Ovary (tissue), 9 donors: Measurements from ENCODE around the gene DAPK1. TPM values are rescaled to one million over a fixed set of nuclear protein-coding genes. Genes with fewer than 3 reads are reported as not detected.

Experiments
- DNase-seq, 5 donors: peaks; one replicate each; pipeline ENCODE4 v3.0.0-alpha.2; 2019 to 2020
- H3K27ac ChIP-seq, 2 donors: fragments of 200-600 bp; one replicate each; pipeline versions ENCODE4 v1.5.1 to v1.8.0; 2019 to 2022
- H3K27me3 ChIP-seq: fragments of 200-600 bp; one replicate; pipeline ENCODE4 v1.8.0; 2022
- H3K36me3 ChIP-seq: fragments of 200-600 bp; sonication (generic); one replicate; pipeline ENCODE4 v1.5.1; 2019
- H3K4me1 ChIP-seq: one replicate; pipeline ENCODE4 v1.8.1; 2013; ENCODE audit warnings: mild to moderate bottlenecking, moderate library complexity; ENCODE audit not compliant: insufficient read depth
- H3K4me3 ChIP-seq: fragments of 200-600 bp; sonication (generic); one replicate; pipeline ENCODE4 v1.5.1; 2017
- H3K9me3 ChIP-seq, 2 donors: fragments of 200-600 bp in 1 of 2; sonication (generic) in 1 of 2; one replicate each; pipeline versions ENCODE4 v1.5.1 to v1.8.1; 2013 to 2019; ENCODE audit warnings: mild to moderate bottlenecking in 1 of 2, moderate library complexity in 1 of 2
- EP300 ChIP-seq: sonication (generic); formaldehyde crosslinking; IDR thresholded peaks from one replicate; pipeline ENCODE4 v1.6.1; 2017; ENCODE audit warnings: antibody characterized with exemption
- POLR2A ChIP-seq: fragments of 450-650 bp; IDR thresholded peaks from one replicate; pipeline ENCODE4 v1.6.1; 2017; ENCODE audit warnings: antibody characterized with exemption, mild to moderate bottlenecking, moderate library complexity
- WGBS, 3 donors: extraction: QIAGEN DNeasy Blood & Tissue Kit in 1 of 3; methylation state at CpG; one replicate each; pipeline versions ENCODE4 v1.1.5 to v1.1.7; 2013 to 2017; 5-methylcytosine and 5-hydroxymethylcytosine counted together
- intact Hi-C, 4 donors: fragments of 100-400 bp; cut with DNase I; formaldehyde crosslinking; loops; one replicate each; pipeline versions ENCODE4 v1.11.0 to v1.15.1; 2022 to 2023
- polyA plus RNA-seq, 2 donors: library from polyadenylated mRNA; stranded (reverse); fragments of 200-250 nt in 1 of 2; fragments of 350-450 nt in 1 of 2; fragmentation: Illumina TruSeq in 1 of 2; extraction: RNeasy Lipid Tissue Mini Kit (QIAGEN cat#74804) in 1 of 2; gene quantifications; one replicate each; pipeline ENCODE4 v1.2.3, GENCODE V29; 2013 to 2014
- total RNA-seq, 7 donors: library from RNA; depleted of rRNA in 2 of 7; stranded (reverse); fragments of >200 nt in 2 of 7; fragmentation: NEBNext Ultra II Directional in 3 of 7; extraction: Animal tissue kit (Norgen Biotek cat#: 25700) in 3 of 7; gene quantifications; one replicate each; pipeline versions ENCODE4 v1.1.0 to v1.2.4, GENCODE V29; 2016 to 2023
- TF ChIP-seq, protein P1 (sequence below), 3 donors: fragments of 450-650 bp in 2 of 3; fragments of 200-600 bp in 1 of 3; IDR thresholded peaks; one replicate each; pipeline versions ENCODE4 v1.5.1 to v1.8.0; 2016 to 2022; ENCODE audit warnings: antibody characterized with exemption in 3 of 3, mild to moderate bottlenecking in 1 of 3
- donor health status: DM: no; HTN: no; CAD: no; lungs with moderate emphysema.
- donor health status: DM: no; HTN: no; CAD: no.
- donor health status: Bipolar disorder and iron deficiency.
- donor health status: DM: yes; HTN: yes; CAD: no.
- donor health status: DM: no; HTN: no; CAD: no.
- donor health status: DM: yes; HTN: yes; CAD: no.

DAPK1 gene
- total and polyA plus RNA-seq, 9 donors, result 39.3 to 133 (median 89.6) TPM

GRCh38 chr9:87672586-87672985 lies 174.9 kb downstream of the DAPK1 start:
- no peak for DNase-seq
- intact Hi-C loops, result loop anchor here in 2 of 4 donors (10.0 kb wide), 1 partner anchor 142 kb away; no protein-coding TSS in a partner anchor
- H3K36me3 ChIP-seq, result no peaks in the 10 kb centered on the region

DNA sequence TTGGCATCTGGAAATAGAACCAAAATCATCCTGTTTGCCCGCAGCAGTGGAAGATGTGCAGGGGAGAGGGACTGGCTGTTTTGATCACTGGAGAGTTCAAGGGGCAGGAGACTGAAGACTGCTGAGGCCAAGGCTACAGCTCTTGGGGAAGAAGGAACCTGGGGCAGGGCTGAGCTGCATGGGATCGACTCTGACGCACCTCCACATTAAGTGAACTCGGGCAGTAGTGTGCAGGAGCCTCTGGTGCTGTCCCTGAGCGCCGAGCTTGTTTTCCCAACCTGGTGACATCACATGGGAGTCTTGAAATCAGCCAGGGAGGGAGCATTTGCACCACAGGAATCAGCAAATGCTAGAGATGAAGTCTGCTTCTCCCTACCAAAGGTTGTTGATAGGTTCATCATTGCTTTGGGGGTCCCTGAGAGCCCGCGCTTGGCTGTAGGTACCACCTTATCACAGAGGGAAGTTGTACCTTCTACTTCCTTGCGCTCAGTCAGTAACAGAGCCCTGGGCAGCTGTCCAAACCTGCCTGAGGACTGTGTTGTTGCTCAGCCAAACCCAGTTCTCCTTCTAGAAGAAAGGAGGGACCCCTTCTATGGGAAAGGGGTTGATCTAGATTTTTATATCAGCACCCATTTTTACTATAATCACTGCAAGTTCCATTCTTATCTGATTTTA lies 175.9 kb downstream of the DAPK1 start:
- Histone ChIP-seq H3K9me3 (no peaks in the 10 kb centered on the region), H3K4me3 (no peak overlapping the region), H3K27ac (no peak overlapping the region), H3K4me1 (peaks cover 1% of the 10 kb centered on the region), H3K36me3 (no peaks in the 10 kb centered on the region), H3K27me3 (no peaks in the 10 kb centered on the region)
- 92 to 94% (median 93%) methylated on average over 9 of the region's 9 CpGs for WGBS, 3 donors
- intact Hi-C loops, result loop anchor here in 2 of 4 donors (10.0 kb wide), 1 partner anchor 141 kb away; no protein-coding TSS in a partner anchor
- DNase-seq, result no peak
- TF ChIP-seq EP300 (no peak), POLR2A (no peak)
- TF ChIP-seq, protein P1, sequence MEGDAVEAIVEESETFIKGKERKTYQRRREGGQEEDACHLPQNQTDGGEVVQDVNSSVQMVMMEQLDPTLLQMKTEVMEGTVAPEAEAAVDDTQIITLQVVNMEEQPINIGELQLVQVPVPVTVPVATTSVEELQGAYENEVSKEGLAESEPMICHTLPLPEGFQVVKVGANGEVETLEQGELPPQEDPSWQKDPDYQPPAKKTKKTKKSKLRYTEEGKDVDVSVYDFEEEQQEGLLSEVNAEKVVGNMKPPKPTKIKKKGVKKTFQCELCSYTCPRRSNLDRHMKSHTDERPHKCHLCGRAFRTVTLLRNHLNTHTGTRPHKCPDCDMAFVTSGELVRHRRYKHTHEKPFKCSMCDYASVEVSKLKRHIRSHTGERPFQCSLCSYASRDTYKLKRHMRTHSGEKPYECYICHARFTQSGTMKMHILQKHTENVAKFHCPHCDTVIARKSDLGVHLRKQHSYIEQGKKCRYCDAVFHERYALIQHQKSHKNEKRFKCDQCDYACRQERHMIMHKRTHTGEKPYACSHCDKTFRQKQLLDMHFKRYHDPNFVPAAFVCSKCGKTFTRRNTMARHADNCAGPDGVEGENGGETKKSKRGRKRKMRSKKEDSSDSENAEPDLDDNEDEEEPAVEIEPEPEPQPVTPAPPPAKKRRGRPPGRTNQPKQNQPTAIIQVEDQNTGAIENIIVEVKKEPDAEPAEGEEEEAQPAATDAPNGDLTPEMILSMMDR (IDR thresholded peaks at IDR 0.05), result no peak

More at GRCh38 chr9:87672586-87672985, 174.9 kb downstream of the DAPK1 start:
- TF ChIP-seq POLR2A, result no peak
- TF ChIP-seq EP300, result no peak
- TF ChIP-seq, protein P1 (IDR thresholded peaks at IDR 0.05), result no peak
- no peaks in the 10 kb centered on the region for H3K9me3 ChIP-seq
- peaks cover 1% of the 10 kb centered on the region for H3K4me1 ChIP-seq
- no peak overlapping the region for H3K27ac ChIP-seq
- 92 to 93% (median 92%) methylated on average over 8 of the region's 8 CpGs for WGBS, 3 donors
- H3K27me3 ChIP-seq, result no peaks in the 10 kb centered on the region
- H3K4me3 ChIP-seq, result no peak overlapping the region

- Histone ChIP-seq H3K36me3 (no peaks in the 10 kb centered on the region), H3K4me1 (peaks cover 1% of the 10 kb centered on the region), H3K27me3 (no peaks in the 10 kb centered on the region), H3K27ac (no peak overlapping the region), H3K9me3 (no peaks in the 10 kb centered on the region), H3K4me3 (no peak overlapping the region)
- no peak for DNase-seq
- intact Hi-C loops, result loop anchor here in 2 of 4 donors (10.0 kb wide), 1 partner anchor 140 kb away; no protein-coding TSS in a partner anchor
- no peak for TF ChIP-seq POLR2A
- TF ChIP-seq, protein P1 (IDR thresholded peaks at IDR 0.05), result no peak
- TF ChIP-seq EP300, result no peak
- 12 to 47% (median 18%) methylated on average over 6 of the region's 6 CpGs for WGBS, 3 donors
These were observed 177.1 kb downstream of the DAPK1 start for GRCh38 chr9:87674565-87675299.

DNA sequence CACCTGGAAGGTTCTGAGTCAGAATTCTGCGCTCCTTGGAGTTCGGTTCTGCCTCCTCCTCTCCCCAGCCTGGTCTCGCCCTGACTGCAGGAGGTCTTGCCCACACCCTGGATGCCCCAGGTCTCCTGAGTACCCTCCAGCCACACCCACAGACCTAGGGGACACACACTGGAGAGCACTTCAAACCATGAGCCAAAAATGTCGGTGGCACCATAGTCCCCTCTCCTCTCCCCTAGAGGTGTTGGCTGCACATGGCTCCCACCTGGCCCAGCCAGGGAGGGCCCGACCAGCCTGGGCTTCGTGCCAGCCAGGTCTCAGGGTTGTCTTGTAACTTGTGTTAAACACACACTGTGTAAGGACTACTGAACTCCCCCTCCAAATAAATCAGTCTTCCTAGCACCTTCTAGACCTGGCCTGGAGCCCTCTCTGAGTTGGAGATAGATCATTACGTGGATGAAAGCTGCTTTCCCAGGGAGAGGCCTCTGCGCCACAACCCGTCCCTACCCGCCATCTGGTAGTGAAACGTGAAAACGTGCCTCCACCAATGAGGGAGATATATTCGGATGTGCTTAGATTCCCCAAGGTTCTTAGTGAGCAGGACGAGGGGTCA lies 178.3 kb downstream of the DAPK1 start:
- no peak for TF ChIP-seq POLR2A
- TF ChIP-seq, protein P1 (IDR thresholded peaks at IDR 0.05), result no peak
- no peak for TF ChIP-seq EP300
- H3K27me3 ChIP-seq, result no peaks in the 10 kb centered on the region
- H3K4me1 ChIP-seq, result peaks cover 1% of the 10 kb centered on the region
- no peak overlapping the region for H3K4me3 ChIP-seq
- no peaks in the 10 kb centered on the region for H3K36me3 ChIP-seq
- no peaks in the 10 kb centered on the region for H3K9me3 ChIP-seq
- H3K27ac ChIP-seq, result no peak overlapping the region
- intact Hi-C loops, result loop anchor here in 2 of 4 donors (10.0 kb wide), 1 partner anchor 139 kb away; no protein-coding TSS in a partner anchor
- WGBS, 3 donors, result 74 to 78% (median 76%) methylated on average over 14 of the region's 14 CpGs
- no peak for DNase-seq
